ENCODE data around the gene RLBP1.

- TF ChIP-seq CTCF (IDR thresholded peaks at IDR 0.05; ENCODE audit: extremely low read depth in 1 of 2, insufficient read depth in 1 of 2, low read depth in 1 of 2, low read length in 2 of 2), result no peak
- no peak for TF ChIP-seq POLR2AphosphoS5 (IDR thresholded peaks at IDR 0.05; ENCODE audit: insufficient read depth, low read depth, low read length)
- no peak for TF ChIP-seq POLR2A (IDR thresholded peaks at IDR 0.05; ENCODE audit: low read depth, low read length)
- no peak for TF ChIP-seq MAX (IDR thresholded peaks at IDR 0.05; ENCODE audit: insufficient read depth, insufficient read length)
- no peak for TF ChIP-seq EZH2 (IDR thresholded peaks at IDR 0.05; ENCODE audit: borderline replicate concordance, low read depth, low read length, severe bottlenecking)
- no peak for TF ChIP-seq MYC (IDR thresholded peaks at IDR 0.05; ENCODE audit: low read depth, low read length)
- TF ChIP-seq JUN (IDR thresholded peaks at IDR 0.05; ENCODE audit: borderline replicate concordance, insufficient read depth, insufficient read length, low read depth), result no peak
- TF ChIP-seq GATA2 (IDR thresholded peaks at IDR 0.05; ENCODE audit: insufficient read depth, insufficient read length, low read depth, low read length), result no peak
- no peak for TF ChIP-seq FOS (IDR thresholded peaks at IDR 0.05; ENCODE audit: borderline replicate concordance, insufficient read depth, low read length)
These were observed 5.8 kb downstream of the RLBP1 start for GRCh38 chr15:89215627-89216026.
